GM19438 (cell line): Measurements from ENCODE around the gene IL1RL2.

ENCODE experiments used
- ATAC-seq: cut with Tn5 transposase; IDR thresholded peaks from one replicate; pipeline ENCODE4 v1.9.1; 2021; ENCODE audit warnings: low read depth; ENCODE audit not compliant: unreplicated experiment

IL1RL2 gene

DNA sequence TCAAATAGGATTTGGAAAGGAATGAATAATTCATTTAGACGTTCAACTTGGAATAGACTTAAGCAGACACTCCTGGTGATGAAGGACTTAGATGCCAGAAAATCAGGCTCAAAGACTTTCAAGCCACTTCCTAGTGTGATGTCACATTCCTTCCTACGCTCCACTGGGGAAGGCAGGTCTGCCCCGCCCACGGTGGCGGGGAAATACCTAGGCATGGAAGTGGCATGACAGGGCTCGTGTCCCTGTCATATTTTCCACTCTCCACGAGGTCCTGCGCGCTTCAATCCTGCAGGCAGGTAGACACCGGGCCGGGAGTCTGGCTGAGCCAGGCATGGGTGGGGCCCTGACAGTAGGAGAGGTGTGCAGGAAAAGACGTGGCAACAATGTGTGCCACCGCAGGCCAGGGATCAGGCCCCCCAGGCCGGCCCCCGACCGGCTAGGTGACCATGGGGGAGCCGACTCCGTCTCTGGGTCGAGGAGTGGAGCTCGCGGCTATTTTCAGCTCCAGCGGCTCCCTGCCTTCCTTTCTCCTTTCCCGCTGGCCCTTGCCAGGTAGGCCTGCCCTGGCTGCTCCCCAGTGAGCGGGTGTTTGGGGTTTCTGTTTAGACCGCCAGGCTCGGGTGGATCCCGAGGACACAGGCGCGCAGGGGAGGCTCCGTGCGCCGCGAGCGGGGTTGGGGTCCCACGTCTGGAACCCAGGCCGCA lies at the start of gene IL1RL2:
Gene IL1RL2 (plus strand): TSS at position 233 of the 705 bp plus-strand sequence. CDS start 845 bp downstream, outside the sequence.
- no peak for ATAC-seq

DNA sequence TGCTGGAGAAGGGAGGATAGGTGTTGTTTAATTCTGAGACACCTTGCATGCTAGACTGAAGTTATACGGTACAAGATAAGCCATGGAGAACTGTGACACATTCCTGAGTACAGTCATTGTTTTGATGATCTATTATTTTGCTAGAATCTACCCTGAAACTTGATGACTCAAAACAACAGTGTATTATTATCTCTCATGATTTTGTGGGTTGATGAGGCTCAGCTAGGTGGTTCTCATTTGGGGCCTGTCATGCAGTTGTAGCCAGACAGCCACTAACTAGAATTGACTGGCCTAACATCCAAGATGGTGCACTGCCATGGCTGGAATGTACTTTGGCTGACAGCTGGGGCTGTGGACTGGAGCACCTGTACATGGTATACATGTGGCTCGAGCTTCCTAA lies 49.7 kb upstream of the IL1RL2 start:
- no peak for ATAC-seq

GRCh38 chr2:102138331-102138730 lies 48.5 kb upstream of the IL1RL2 start:
- no peak for ATAC-seq

DNA sequence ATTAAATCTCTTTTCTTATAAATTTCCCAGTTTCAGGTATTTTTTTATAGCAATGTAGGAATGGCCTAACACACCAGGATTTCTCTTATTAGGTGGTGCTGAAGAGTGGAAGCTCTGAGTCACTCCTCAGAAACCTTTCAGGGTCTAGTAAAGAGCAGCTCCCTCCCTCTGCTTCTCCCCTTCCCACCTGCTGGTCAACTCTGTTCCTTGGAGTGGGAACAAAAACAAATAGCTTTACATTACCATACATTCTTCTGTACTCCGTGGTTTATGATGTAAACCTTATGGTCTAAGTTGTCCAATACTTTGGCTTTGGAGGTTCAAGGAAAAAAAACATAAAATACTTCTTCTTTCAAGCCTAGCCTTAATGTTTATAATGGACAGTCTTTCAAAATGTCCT lies 47.0 kb upstream of the IL1RL2 start:
- ATAC-seq, result no peak

- no peak for ATAC-seq
Measured at GRCh38 chr2:102140377-102140776, 46.4 kb upstream of the IL1RL2 start.

DNA sequence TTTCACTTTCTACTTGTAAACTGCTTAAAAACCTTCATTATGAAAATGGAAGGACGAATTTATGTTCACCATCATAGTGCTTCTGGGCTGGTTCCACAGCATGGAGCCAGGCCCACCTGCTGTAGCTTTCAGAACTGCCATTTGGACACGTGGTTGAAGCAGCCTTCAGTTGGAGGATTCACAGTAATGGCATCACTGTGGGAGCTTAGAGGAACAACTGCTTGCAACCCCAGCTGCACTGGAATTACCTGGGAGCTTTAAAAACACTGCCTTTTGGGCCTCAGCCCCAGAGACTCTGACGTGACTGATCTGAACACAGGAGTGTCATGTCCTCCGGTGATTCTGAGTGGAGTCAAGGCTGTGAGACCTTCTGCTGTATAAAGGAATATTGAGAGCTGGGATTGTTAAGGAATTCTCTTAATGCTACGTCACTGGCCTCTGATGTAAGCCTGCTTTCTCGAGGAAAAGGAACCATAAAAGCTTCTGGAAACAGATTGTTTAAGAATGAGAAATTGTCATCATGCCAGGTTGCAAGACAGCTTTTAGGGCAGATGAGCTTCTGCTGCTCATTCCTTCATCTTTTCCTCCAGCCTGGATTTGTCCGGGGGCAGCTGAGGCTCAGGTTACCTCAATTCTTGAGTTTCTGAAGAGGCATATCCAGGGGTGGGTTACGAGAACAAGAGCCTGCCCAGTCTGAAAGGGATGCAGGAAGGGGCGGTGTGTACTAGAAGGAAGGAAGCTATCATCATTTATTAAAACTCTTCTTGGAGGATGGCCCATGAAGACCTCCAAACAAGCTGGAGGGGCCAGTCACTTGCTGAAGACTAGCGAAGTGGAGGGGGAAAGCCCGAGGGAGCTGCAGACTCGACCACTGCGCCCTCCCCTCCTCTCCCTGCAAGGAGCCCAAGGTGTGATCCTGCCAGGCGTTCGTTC lies 45.5 kb upstream of the IL1RL2 start:
- ATAC-seq, result no peak

DNA sequence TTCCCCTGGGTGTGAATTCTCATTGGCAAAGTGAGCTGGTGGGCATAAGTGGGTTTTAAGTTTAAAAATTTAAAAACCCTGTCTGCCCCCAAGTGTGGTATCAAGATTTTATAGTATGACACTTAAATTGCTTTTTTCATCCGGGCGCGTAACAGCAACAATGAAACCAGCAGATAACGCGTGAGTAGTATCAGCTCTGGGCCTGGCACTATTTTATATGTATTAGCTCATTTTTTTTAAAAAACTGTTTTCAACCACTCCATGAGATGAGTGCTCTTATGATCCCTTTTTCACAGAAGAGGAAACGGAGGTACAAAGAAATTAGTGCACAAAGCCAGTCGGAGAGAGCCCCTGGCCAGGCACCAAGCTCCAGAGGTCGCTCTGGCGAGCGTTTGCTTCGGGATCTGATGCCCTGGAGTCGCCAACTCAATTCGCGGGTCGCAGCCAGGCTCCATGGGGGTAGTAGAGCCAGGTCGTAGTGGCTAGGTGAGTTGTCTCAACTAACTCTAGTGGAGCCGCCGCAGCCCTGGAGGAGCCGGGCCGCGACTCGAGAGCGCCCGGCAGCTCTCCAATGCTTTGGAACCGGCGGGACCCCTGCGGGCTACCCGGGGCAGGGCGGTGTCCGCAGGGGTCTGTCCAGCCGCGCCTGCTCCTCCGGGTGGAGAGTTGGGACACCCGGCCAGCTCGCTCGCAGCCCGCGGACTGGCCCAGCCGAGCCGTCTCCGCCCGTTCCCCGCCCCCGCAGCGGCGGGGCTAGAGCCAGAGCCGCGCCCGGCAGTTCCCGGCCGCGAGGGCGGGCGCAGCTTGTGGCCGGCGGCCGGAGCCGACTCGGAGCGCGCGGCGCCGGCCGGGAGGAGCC lies 44.6 kb upstream of the IL1RL2 start, which contains the start of gene IL1R1:
Gene IL1R1 (plus strand): TSS at position 777 of the 859 bp plus-strand sequence. CDS start 14,979 bp downstream, outside the sequence.
- peak; percentile 54 for ATAC-seq

DNA sequence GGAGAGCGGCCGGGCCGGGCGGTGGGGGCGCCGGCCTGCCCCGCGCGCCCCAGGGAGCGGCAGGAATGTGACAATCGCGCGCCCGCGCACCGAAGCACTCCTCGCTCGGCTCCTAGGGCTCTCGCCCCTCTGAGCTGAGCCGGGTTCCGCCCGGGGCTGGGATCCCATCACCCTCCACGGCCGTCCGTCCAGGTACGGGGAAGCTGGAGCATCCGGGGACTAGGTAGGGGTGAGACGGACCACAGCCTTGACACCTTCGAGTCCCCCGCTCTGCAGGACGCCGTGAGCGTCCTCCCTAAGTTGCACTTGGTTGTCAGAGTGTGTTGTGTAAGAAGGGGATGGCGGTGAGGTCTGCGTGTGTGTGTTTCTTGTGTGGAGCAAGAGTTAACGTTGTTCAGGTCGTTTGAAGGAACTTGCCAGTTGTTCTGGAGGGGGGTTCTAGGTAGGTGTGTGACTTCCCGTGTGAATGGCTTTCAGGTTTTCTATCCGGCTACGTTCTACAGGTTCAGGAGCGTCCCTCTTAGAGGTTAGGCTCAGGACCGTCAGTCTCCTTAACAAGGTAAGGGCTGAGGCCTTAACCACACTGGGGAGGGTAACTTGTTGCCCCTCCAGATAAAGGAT lies 43.9 kb upstream of the IL1RL2 start:
- ATAC-seq, result no peak

GRCh38 chr2:102143450-102143985 lies 43.3 kb upstream of the IL1RL2 start:
- no peak for ATAC-seq

DNA sequence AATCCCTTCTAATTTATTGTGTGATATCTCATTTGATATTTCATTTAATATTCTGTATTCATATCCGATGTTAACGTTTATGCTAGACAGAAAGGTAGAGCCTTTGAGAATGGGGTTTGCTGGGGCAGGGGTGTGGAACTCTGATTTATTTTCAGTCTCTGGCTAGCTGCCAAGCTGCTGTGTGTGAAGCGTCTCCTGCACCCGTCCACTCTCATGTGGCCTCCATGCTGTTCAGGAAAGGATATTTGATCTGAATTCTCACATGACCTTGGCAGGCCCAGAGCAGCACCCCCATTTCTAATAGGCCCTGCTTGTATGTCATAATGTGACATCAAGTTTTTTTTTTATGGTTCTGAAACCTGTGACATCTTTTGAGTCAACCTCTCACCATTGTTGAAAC lies 42.7 kb upstream of the IL1RL2 start:
- ATAC-seq, result no peak

DNA sequence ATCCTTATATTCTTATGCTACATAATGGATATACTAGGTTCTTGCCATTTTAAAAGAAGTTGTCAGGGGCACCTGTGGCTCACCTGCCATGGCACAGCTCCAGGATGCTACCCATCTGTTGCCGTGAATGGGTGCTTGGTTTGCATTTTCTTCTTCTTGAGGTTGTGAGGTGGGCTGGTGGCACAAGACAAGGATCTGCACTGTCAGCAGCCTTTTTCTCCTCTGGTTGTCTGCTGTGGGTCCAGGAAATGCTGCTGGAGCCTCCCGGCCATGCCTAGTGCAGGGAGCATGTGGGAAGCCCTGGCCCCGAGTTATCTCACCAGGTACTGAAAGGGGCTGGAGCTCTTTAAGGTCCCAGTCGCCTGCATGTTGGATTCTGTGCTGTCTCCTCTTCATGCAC lies 41.7 kb upstream of the IL1RL2 start:
- no peak for ATAC-seq

DNA sequence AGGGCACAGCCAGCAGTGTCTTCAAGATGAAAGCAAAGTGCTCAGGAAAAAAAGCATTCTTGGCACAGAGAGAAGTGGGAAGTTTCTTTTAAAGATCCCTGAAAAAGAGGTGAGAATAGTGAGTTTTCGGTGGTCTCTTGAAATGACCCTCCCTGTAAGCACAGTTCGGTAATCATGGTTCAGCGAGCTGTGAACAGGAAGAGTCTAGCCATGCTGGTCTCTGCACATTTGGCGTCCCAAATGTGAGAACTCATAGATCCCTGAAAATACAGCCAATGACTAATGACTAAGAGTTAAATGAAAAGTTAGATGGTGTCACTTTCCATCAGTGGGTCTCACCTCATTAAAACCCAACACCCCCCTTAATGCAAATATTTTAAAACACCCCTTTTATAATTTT lies 40.9 kb upstream of the IL1RL2 start:
- no peak for ATAC-seq

DNA sequence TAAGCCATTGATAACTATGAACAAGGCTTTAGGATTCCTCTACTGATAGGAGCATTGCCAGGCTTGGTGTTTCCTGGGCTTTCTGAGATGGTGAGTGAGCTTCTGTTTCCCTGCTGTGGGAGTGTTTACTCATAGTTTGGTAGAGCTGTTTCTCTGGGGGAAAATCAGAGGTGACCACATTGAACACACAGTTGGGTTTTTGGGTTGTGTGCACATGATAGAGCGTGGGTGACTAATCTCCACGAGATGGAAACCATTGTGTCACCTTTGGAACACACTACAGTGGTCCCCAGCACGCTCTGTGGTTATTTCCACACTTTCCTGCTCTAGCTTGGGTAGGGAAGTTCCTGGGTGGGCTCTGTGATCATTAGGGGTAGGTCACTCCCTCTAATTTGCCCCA lies 38.9 kb upstream of the IL1RL2 start:
- ATAC-seq, result no peak

GRCh38 chr2:102149243-102149642 lies 37.6 kb upstream of the IL1RL2 start:
- no peak for ATAC-seq

- ATAC-seq, result no peak
Measured at GRCh38 chr2:102149644-102150455, 37.0 kb upstream of the IL1RL2 start.

DNA sequence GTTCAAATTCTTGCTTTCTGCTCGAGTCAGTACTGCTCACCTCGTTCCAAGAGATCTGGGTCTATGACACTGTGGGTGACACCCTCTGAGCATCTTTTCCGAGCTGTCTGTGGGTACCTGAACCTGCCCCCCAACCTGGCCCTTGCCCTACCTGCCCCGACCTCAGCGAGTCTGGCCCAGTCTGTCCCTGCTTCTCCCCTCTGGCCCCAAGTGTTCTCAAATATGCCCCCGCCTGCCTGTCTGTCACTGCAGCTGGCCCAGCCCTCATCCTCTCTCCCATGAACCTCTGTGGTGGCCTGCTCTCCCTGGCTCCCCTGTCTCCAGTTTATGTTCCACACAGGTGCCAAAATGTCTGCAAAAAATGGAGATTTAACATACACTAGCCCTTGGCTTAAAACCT lies 32.5 kb upstream of the IL1RL2 start:
- no peak for ATAC-seq

GRCh38 chr2:102154946-102155702 lies 31.7 kb upstream of the IL1RL2 start:
- no peak for ATAC-seq

GRCh38 chr2:102155703-102156515 lies 30.9 kb upstream of the IL1RL2 start:
- ATAC-seq, result no peak
